HG03442 (cell line): Measurements from ENCODE around the gene MYOM3.
"Not testable (repeated sequence)": the region's sequence is repeated elsewhere in the genome, so short reads cannot be mapped to it uniquely, and the experiment has no call there.

Experiments used
- ATAC-seq: cut with Tn5 transposase; IDR thresholded peaks from one replicate; pipeline ENCODE4 v1.9.1; 2021; ENCODE audit warnings: mild to moderate bottlenecking, moderate library complexity; ENCODE audit not compliant: unreplicated experiment

The MYOM3 gene

GRCh38 chr1:24008574-24009184 is 103.3 kb downstream of the MYOM3 start:
- not testable (repeated sequence) for ATAC-seq

GRCh38 chr1:24007079-24007478 is 104.9 kb downstream of the MYOM3 start:
- no peak for ATAC-seq
